Measurements from ENCODE around the gene PLEKHB2.
"Not testable (repeated sequence)": the region's sequence is repeated elsewhere in the genome, so short reads cannot be mapped to it uniquely, and the experiment has no call there.

Gene PLEKHB2

DNA sequence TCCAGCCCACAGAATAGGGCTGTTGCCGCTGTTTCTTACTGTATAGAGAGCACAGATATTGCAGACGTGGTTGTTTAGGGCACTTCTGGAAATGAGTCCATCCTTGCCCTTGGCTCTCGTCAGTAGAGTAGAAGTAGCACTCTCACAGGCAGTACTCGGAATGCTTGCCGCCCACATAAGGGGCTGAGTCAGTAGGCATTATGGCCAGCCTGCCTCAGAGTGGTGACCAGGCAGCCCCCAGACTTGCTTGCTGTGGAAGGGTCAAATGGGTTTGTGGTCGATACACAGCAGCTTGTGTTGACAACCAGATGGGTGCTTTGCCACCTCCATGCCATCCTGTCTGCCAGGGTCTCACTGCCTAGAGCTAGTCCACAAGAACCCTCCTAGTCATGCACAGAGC is 38.7 kb downstream of the PLEKHB2 start:
- DNase-seq (ENCODE audit: low read depth), result no peak

DNA sequence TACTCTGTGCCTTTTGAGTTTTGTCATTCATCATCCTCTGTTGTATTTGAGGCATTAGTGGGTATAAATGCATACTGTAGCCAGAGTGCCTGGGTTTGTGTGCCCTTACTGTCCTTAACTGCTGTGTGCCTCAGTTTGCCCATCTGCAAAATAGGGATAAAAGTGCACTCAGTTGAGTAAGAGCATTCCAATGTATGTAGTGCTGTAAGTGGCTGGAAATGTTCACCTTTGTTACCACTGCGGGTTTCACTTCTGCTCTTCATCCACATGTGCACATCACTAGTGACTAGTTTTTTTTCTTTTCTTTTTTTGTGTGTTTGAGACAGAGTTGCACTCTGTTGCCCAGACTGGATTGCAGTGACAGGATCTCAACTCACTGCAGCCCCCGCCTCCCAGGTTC is 39.9 kb downstream of the PLEKHB2 start:
- no peak for DNase-seq (ENCODE audit: low read depth)

DNA sequence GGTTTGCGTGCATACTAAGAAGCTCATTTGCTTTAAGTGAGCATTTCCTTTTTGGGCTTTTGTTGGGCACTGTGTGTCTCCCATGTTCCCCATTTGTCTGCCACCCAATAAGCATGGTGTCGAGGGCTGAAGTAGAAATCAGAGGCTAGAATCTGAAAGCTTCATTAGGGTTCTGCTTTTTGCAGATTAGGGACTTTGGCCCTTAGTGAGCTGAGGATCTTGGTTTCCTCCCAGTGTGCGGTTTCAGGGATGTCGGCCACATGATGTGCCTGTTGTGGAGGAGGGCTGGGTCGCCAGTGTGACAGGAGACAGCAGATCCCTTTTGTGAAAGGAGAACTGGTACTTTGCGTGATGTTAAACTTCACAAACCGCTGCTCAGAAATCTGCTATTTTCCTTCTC is 41.1 kb downstream of the PLEKHB2 start:
- DNase-seq (ENCODE audit: low read depth), result no peak

DNA sequence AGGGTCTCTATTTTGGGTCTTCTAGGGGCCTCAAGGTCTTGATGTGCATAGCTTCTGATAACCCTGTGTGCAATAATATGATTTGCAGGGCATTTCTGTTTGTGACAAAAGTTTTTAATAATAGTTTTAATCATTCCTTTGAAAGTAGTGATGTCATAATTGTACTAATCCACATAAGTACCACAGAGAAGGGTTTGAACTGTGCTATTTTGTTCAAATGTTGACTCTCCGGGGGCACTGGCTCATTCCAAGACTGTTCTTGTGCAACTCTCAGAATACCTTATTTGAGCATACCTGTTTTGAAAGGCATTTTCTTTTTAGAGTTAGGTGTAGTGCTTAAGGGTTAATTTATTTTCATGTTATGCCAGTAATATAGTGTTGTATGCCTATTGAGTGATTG is 41.6 kb downstream of the PLEKHB2 start:
- no peak for DNase-seq (ENCODE audit: low read depth)

DNA sequence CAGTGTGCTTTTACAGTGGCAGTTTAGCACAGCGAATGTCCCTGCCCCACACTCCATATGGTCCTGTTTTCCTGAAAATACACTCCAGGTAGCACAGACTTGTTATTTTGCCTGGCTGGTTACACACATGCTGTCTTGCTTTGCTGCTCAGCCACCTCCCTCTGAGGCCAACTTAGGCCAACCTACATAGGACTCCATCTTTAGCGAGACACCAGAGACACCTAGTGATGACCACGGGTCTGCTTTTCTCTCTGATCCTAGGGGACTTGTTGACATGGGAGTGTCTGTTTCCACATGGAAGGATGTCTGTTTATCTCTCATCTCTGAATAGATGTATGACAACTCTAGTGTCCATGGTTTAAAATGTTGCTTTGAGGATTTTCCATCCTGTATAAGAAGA is 43.3 kb downstream of the PLEKHB2 start:
- DNase-seq (ENCODE audit: low read depth), result no peak

DNA sequence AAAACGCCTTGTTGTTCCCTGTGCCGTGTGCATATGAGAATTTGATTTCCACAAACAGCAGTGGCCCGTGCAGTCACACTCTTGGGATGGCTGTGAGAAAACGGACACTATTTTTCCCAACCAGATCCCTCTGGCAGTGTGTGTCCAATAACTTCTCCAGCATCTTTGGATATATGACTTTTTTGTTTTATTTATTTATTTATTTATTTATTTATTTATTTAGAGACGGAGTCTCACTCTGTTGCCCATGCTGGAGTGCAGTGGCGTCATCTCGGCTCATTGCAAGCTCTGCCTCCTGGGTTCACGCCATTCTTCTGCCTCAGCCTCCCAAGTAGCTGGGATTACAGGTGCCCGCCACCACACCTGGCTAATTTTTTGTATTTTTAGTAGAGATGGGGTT is 45.0 kb downstream of the PLEKHB2 start:
- not testable (repeated sequence) for DNase-seq (ENCODE audit: low read depth)

DNA sequence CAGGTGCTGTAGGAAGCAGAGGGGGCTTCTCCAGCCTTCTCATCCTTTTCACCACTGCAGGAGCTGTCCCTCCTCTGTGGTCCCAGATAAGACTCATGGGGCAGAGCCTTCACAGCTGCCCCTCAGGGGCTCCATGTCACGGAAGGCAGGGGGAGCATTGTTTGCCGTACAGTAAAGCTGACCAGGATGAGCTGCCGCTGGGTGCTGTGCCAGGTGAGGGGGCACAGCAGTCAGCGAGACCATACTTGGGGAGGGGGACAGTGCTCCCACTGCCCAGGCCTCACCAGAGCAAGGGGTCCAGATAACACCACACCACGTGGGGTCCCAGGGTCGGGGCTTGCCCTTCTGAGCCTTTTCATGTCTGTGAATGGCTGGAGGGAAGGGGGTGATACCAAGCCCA is 46.3 kb downstream of the PLEKHB2 start:
- no peak for DNase-seq (ENCODE audit: low read depth)

DNA sequence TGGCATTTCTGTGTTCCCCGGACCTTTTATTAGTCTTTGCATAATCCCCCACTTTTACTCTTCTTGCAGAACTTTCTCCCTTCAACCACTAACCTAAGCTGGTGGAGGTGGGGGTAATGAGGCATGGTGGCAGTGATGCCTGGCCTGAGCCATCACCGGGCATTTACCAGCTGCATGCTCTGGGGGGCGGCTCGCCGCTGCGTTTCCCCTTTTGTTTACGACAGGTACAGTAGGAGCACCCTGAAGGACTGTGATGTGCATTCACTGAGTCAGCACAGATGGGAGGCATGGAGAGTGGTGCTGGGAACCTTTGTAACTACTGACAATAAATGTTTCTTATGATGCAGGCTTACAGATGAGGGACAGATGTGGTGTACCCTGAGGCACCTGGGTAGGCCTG is 46.9 kb downstream of the PLEKHB2 start:
- no peak for DNase-seq (ENCODE audit: low read depth)

DNA sequence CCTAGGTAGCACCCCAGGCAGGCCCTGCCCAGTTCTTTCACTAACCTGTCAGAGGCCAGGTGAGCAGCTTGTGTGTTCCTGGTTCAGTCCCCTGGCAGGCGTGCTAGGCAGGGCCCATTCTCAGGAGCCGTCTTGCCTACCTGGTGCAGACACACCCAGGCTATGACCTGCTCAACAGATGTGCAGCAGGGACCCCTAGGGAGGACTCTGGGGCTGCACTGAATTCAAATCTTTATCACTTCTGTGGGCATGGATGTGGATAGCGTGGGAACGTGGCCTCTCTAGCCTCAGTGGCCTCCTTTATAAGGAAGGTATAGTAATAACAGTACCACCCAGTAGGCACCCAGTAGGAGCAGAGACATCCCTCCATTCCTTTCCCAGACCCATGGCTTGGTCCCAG is 48.4 kb downstream of the PLEKHB2 start:
- DNase-seq (ENCODE audit: low read depth), result no peak

DNA sequence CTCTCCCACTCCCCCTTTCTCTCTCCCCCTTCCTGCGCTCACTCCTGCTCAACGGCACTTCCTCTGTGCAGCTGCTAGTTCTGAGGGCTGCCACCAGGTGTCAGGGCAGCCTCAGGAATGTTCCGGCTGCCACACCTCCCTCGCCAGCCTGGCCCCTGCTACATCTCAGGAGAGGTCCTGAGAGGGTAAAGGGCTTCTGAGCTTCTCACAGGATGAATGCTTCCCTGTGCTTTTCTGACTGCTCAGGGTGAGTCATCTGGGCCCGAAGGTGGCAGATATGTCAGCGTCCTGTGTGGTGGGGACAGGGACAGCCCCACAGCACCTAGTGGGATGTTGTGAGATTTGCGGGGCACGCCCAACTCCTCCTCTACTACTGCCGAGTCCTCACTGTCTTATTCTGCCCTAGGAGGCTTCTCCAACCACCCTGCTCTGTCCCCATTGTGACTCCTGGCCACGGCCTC is 49.0 kb downstream of the PLEKHB2 start:
- peak; percentile 71 for DNase-seq (ENCODE audit: low read depth)

DNA sequence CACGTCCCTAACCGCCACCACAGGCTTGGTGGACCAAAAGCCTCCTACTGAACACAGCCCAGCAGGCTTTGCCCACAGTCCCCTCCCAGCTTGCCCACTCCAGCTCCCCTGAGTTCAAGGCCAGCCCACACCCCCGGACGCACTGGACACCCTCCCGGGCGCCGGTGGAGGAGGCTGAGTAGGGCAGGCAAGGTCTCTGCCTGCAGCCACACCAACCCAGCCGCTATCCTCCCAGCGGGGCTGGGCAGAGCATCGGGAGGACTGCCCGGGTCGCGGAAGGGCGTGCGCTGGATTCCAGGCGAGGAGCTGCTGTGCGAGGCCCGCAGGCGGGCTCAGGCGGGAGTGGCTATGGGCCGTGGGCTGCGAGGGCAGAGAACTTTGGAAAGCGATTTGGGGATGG is 49.5 kb downstream of the PLEKHB2 start:
- no peak for DNase-seq (ENCODE audit: low read depth)

DNA sequence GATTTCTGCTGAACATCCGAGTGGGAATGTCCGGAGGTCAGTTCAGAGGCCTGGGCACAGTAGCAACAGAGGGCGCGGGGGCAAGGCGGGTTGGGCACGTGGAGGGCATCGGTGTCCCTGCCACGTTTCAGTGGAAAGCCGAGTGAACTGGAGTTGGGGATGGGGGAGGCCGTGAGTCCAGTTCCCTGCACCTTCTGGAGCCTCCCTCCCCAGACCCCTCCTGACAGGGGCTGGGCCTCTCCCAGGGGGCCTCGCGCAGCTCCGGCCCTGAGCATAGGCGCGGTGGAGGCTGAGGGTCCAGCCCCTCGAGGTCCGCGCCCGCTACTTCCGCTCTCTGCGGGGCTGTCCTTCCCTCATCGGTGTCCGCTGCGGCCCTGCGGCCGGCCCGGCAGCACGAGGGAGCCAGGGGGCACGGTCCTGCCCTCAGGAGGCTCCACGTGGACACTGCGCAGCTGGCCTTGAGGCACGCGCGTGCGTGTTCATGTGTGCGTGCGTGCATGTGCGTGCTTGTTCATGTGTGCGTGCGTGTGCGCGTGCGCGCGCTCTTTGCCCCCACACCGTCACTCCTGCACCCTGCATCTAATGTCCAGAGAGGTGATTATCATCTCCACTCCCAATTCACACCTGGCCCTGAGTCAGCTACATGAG is 50.2 kb downstream of the PLEKHB2 start:
- no peak for DNase-seq (ENCODE audit: low read depth)

DNA sequence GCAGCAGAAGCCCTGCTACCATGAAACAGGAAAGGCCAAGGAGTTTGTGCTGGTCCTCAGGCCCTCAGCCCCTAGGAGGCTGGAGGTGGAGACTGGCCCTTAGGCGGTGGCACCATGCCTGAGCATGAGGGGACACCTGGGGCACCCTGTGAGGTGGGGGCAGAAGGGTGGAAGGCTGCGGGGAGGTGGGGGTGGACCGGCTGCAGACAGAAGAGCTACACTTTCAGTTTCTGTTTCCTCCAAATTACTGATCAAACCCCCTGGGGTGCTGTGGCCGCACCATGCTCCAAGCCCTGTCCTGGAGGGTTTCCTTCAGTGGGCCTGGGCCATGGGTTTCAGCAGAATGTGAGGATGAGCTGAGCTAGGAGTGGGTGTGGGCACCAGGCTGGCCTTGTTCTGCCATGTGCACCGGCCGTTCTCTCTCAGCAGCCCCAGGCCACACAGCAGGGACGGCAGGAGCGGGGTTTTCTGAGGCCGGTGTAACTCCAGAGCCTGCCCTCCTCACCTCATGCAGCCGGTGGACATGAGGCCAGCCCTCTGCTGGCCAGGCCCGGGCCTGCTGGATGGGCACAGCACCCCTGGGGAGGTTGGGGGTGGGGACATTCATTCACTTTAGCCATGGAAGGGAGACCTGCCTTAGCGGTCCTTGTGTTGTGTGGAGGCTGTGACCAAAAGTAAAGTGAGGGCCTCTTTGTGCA is 51.5 kb downstream of the PLEKHB2 start:
- no peak for DNase-seq (ENCODE audit: low read depth)

DNA sequence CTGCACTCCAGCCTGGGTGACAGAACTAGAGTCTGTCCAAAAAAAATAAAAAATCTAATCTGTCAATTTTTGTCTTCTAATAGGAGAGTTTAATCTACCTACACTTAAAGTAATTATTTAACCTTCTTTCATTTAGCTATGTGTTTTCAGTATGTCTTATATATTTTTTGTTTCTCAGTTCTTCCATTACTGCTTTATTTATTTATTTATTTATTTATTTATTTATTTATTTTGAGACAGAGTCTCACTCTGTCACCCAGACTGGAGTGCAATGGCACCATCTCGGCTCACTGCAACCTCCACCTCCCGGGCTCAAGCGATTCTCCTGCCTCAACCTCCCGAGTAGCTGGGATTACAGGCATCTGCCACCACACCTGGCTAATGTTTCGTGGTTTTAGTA is 60.4 kb downstream of the PLEKHB2 start:
- not testable (repeated sequence) for DNase-seq (ENCODE audit: low read depth)

DNA sequence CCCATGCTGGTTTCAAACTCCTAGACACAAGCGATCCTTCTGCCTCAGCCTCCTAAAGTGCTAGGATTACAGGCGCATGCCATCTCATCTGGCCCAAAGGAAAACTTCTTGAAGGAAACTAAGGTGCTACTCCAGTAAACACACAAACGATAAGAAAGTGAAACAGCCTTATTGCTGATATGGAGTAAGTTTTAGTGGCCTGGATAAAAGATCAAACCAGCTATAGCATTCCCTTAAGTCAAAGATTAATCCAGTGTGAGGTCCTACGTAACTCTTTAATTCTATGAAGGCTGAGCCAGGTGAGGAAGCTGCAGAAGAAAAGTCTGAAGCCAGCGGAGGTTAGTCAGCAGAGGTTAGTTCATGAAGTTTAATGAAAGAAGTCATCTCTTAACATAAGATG is 63.4 kb downstream of the PLEKHB2 start:
- DNase-seq (ENCODE audit: low read depth), result no peak

DNA sequence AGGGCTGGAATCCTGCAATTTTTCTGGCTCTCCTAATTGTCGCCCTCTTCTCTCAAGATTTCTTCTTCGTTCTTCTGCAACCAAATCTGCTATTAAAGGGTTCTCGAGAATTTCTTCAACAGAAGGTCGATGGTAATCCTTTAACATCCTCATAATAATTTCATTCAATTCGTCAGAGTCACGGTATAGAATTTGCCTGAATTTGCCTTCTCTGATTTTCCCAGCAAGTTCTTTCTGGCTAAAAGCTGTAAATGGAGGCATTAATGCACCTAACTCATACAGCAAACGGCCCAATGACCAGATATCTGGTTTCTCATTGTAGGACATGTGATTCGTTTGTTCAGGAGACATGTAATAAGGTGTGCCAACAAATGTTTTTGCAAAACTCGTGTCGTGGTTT is 72.9 kb downstream of the PLEKHB2 start:
- not testable (repeated sequence) for DNase-seq (ENCODE audit: low read depth)

DNA sequence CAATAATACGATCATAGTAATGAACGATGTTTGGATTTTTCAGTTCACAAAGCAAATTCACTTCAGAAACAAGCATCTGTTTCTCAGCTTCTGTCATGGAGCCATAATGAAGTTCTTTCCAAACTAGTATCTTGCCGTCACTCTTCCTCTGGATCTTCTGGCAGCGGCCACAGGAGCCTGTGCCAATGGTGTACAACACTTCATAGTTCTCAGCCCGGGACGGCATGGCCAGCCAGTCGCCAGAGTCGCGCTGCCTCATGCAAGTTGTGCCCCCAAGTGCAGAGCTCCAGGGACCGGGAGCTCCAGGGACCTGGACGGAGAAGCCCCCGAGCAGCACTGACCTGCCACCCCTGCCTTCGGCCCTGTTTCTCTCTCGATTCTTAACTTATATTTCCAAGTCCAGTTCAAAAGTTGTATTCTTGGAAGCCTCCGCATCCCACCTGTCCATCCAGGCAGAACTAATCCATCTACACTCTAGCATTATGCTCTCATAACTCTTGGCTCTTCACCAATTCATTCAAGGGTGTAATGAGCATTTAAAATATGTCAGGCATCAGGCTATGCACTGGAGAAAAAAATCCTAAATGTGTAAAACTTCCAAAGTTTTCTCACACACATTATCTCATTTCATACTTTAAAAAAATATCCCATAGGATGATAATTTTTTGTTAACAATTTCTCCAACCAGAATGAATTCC is 73.7 kb downstream of the PLEKHB2 start:
- DNase-seq (ENCODE audit: low read depth), result not testable (repeated sequence)

DNA sequence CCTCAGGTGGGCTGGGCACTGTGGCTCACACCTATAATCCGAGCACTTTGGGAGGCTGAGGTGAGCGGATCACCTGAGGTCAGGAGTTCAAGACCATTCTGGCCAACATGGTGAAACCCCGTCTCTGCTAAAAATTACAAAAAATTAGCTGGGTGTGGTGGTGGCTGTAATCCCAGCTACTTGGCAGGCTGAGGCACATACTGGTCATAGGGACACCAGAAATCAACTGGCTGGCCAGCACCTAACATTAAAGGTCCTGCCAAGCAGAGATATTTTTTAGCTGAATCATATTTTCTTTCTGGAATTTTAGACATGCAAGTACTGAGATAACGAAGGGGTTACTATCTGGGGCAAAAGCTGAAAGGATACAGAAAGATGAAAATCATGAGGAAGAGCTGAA is 76.3 kb downstream of the PLEKHB2 start:
- DNase-seq (ENCODE audit: low read depth), result not testable (repeated sequence)

DNA sequence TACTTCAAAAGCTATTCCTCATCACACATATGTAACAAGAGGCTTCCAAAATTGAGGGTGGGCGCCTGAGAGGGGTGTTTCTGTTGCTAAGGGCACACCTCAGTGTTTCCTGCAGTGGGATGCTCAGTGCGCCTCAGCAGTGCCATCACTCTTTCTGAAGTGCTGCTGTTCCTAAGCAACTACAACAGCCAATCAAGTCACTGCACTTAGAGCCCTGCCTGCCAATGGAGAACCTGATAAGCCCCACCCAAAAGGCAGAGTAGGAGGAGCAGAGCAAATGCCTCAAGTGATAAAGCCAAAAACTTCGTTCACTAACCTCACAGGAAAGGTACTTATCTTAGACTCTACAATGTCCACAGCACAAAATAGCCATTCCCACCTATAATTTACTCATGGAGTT is 88.3 kb downstream of the PLEKHB2 start:
- not testable (repeated sequence) for DNase-seq (ENCODE audit: low read depth)

DNA sequence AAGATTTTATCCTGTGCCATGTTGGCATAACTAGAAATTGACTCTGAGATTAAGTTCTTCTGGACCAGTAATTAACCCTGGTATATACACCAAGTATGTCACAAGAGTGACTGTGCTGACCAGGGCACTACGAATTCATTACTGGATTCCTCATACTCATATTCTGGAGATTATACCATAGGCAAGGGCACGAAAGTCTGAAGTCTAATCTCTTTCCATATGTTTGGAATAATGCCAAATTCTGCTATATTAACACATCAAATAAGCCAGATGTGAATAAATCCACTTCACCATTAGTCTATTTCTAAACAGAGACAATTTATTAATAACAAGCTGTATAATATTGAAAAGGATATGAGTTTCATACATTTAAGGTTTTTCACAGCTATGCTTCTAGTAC is 91.0 kb downstream of the PLEKHB2 start:
- not testable (repeated sequence) for DNase-seq (ENCODE audit: low read depth)
